HG02610 (cell line): Measurements from ENCODE around the gene CCT6A.
A peak's percentile ranks its signal among the peaks of the same experiment; 100 is the strongest.
"Not testable (repeated sequence)": the region's sequence is repeated elsewhere in the genome, so short reads cannot be mapped to it uniquely, and the experiment has no call there.

Source experiments
- ATAC-seq: cut with Tn5 transposase; IDR thresholded peaks from one replicate; pipeline ENCODE4 v1.9.1; 2021; ENCODE audit warnings: mild to moderate bottlenecking, moderate library complexity; ENCODE audit not compliant: unreplicated experiment

The CCT6A gene

GRCh38 chr7:56051339-56052191, at the start of gene CCT6A, which contains the start of gene PSPH:
TSS of gene CCT6A (plus strand) at chr7:56051765. CDS start at chr7:56051849, 84 bp downstream.
TSS of gene PSPH (minus strand) at chr7:56051444. CDS start at chr7:56021212, 30,232 bp downstream.
- peak; percentile 96 for ATAC-seq

DNA sequence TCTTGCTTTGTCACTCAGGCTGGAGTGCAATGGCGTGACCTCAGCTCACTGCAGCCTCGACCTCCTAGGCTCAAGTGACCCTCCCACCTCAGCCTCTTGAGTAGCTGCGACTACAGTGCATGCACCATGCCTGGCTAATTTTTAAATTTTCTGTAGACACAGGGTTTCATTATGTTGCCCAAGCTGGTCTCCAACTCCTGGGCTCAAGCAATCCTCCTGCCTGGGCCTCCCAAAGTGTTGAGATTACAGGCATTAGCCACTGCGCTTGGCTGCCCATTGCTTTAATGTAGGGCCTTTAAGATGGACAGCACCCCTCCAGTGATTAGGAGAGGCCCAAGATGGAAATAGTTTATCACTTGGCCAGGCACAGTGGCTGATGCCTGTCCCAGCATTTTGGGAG, 47.8 kb upstream of the CCT6A start:
- no peak for ATAC-seq

DNA sequence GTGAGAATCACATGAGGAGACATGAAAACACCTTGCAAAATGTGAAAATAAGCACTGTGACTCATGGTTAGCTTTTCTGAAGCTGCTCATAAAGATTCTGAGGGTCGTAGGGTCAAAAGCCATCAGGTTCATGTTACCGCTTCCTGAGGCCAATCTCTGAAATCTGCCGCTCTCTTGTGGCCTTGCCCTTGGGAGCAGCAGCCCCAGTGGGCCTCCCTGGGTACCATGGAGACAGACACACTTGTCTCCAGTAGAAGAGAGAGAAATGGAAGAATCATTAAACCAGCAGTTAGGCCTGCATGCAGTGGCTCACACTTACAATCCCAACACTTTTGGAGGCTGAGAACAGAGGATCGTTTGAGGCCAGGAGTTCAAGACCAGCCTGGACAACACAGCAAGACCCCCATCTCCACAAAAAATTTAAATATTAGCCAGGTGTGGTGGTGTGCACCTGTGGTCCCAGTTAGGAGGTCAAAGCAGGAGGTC, 44.4 kb upstream of the CCT6A start:
- ATAC-seq: no peak

- no peak for ATAC-seq
Observed at GRCh38 chr7:56007891-56008290, 43.7 kb upstream of the CCT6A start.

DNA sequence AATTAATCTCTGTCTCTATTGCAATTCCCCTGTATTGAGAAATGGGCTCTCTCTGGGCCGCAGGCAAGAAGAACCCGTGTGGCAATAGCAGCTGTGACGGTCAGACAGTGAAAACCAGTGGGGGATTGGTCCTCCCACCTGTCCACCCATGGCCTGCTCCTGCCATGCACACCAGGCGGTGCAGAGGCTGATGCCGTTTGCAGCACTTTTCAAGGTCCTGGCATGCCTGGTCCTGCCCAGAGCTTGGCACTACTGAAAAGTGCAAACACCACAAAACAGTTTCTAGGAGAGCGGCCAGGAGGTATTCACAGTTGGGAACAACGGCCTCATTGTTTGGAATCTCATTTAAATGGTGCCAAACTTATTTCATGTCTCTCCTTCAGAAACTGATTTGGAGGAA, 41.9 kb upstream of the CCT6A start:
- no peak for ATAC-seq

DNA sequence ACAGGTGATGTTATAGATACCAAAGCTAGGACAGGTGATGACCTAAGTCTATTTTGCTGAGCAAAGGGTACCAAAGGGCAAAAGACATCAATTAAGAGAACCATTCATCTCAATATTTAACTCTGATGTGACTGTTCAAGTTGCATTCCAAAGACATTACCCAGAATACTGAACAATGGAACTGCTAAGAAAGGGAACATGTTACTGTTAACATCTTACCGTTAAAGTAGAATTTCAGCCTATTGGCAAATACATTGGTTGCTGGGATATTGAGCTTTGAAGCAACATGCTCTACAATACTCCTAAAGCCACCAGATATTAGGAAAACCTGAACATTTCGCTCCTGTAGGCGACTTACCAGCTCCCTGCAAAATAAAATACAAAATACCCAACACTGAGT, 34.5 kb upstream of the CCT6A start:
- not testable (repeated sequence) for ATAC-seq

- no peak for ATAC-seq
Observed at GRCh38 chr7:56019501-56019900, 32.1 kb upstream of the CCT6A start.

- no peak for ATAC-seq
Observed at GRCh38 chr7:56023500-56023899, 28.1 kb upstream of the CCT6A start.

GRCh38 chr7:56026538-56026937, 25.0 kb upstream of the CCT6A start:
- no peak for ATAC-seq

DNA sequence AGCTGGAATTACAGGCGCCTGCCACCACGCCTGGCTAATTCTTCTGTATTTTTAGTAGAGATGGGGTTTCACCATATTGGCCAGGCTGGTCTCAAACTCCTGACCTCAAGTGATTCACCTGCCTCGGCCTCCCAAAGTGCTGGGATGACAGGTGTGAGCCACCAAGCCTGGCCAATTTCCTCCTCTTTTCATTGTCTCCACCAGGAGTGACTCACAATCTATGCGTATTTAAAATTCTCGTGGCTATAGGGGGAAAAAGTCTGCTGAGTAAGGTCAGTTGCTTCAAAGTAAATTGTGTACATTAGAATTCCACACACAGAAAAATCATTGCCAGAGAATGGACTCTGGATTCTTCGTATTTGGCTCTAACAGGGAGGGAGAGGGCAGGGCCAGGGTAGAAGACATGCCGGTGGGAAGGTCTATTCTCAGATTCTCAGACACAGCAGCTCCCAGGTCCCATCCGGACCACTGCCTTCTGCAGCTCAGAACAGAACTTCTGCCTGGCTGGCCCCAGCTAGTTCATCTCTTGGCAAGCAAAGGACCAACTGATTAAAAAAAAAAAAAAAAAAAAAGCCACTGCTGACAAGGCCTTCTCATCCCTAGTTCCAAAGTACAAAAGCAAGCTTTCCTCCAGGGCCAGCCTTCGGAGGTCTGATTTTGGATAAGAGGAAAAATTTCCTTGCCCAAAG, 22.5 kb upstream of the CCT6A start:
- no peak for ATAC-seq

- no peak for ATAC-seq
Observed at GRCh38 chr7:56030340-56030739, 21.2 kb upstream of the CCT6A start.

DNA sequence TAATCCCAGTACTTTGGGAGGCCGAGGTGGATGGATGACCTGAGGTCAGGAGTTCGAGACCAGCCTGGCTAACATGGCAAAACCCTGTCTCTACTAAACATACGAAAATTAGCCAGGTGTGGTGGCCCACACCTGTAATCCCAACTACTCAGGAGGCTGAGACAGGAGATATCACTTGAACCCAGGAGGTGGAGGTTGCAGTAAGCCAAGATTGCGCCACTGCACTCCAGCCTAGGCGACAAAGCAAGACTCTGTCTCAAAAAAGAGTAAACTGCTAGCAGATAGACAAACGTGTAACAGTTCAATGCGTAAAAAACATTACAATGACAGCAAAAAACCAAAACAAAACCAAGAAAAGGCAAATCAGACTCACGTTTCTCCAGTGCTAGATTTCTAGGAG, 20.0 kb upstream of the CCT6A start:
- ATAC-seq: not testable (repeated sequence)

- ATAC-seq: not testable (repeated sequence)
Observed at GRCh38 chr7:56032578-56032977, 19.0 kb upstream of the CCT6A start.

DNA sequence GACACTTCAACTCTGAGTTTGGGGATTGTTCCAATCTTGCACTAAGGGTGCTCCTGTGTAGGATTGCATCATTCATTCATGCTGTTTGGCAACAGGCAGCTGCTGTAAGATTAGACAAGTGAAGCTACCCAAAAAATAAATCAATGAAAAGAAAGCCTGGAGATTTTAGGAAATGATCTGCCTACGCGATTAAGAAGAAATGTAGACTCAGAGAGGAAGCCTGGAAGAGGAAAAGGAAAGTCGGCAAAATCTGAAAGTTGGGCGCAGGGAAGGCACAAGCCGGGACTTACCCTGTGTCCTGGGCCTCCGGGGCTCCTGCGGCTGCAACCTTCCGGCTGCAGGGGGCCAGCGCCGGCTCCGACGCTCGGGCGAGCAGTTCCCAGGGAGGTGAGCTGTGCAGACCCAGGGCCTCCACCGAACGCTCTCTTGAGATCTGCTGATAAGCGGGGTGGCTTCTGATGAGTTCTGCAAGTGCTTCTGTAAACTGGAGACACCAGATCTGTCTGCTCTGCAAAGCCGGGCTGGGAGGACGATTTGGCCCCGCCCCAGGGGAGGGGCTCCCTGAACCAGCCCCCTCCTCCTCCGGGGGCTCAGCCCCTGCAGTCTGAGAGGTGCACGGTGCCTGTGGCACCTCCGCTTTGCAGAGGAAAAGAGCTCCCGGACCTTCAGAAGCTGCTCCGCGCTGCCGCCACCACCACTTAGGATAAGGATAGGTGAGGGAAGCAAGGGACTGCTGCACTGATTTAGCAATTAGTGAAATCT, 17.7 kb upstream of the CCT6A start:
- peak; percentile 98 for ATAC-seq

DNA sequence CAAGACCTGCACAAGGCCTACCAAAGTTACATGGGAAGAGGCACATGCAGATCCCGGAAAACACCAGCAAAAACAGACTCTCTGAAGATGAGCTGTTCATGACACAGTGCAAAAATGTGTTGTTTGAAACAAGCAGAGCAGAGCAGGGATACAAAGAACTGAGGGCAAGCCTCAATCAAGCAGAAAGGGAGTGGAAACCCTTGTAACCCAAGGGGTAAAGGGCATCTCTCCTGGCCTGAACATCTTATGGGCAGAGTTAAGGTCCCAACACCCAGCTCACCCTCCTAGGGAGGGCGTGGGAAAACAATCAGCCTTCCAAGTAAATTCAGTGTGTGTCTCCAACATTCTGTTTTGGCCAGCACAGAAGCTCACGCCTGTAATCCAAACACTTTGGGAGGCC, 10.8 kb upstream of the CCT6A start:
- no peak for ATAC-seq

DNA sequence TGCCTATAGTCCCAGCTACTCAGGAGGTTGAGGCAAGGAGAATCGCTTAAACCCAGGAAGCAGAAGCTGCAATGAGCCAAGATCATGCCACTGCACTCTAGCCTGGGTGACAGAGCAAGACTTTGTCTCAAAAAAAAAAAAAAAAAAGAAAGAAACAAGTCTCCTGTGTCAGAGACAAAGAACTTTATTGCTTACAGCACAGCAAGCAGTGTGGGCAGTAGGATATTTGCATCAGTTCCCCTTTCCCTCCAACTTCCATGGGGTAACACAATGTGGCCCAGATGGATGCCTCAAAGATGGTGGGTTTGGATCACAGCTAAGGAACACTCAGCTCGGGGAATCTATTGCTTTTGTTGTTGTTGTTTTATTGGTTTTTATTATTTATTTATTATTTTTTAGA, 5.8 kb upstream of the CCT6A start:
- ATAC-seq: not testable (repeated sequence)

DNA sequence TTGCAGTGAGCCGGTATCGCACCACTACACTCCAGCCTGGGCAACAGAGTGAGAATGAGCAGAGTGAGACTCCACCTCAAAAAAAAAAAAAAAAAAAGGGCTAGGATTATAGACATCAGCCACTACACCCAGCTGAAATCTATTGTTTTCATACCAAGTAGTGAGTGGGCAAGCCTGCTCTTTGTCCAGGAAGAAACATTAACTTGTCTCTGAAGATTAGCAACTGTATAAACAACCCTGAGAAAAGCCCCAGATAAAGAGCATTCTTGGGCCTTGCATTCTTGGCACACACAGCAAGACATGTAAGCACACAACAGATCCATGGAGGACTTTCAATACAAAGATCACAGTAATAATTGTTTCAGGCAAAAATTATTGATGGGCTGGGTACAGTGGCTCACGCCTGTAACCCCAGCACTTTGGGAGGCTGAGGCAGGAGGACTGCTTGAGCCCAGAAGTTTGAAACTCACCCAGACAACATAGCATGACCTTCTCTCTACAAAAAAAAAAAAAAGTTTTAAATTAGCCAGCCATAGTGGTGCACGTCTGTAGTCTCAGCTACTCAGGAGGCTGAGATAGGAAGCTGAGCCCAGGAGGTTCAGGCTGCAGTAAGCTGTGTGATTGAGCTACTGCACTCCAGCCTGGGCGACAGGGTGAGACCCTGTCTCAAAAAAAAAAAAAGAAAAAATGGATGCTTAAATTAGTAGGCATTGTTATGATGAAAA, 4.7 kb upstream of the CCT6A start:
- no peak for ATAC-seq

GRCh38 chr7:56047446-56048116, 4.0 kb upstream of the CCT6A start:
- ATAC-seq: not testable (repeated sequence)

- ATAC-seq: no peak
Observed at GRCh38 chr7:56048245-56048644, 3.3 kb upstream of the CCT6A start.

GRCh38 chr7:56048763-56049162, 2.8 kb upstream of the CCT6A start:
- ATAC-seq: not testable (repeated sequence)
